ENCODE results near the gene DNAI4. TPM values are rescaled to one million over a fixed set of nuclear protein-coding genes. Genes with fewer than 3 reads are reported as not detected.
"Not testable (repeated sequence)": the region's sequence is repeated elsewhere in the genome, so short reads cannot be mapped to it uniquely, and the experiment has no call there.

The DNAI4 gene
- total and polyA plus RNA-seq, 12 donors: 1.6 to 9.0 (median 4.3) TPM

DNA sequence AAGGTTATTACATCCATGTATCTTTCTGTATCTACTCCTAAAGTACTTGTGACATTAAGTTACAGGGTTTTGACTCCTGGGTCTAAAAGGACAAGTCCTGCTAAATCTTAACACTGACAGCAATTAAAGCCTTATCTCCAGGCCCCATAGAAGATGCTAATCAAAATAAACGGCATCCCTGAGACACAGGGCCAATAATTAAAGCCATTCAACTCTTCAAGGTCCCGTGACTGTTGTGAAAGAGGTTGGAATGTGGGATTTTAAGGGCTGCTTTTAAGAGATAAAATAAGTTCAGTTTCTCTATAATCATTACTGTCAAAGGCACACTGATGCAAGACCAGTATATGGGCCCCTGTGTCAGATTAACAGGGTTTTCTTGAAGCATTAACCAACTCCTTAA lies 8.3 kb downstream of the DNAI4 start:
- Histone ChIP-seq H3K4me3 (no peak overlapping the region), H3K9me3 (replicated peaks in 1 of 3) (no peaks in the 10 kb centered on the region), H3K27ac (no peak overlapping the region), H3K36me3 (replicated peaks in 1 of 2) (no peaks in the 10 kb centered on the region), H3K4me1 (replicated peaks in 1 of 2) (peaks cover 0 to 14% of the 10 kb centered on the region in 2 donors), H3K27me3 (no peaks in the 10 kb centered on the region)
- WGBS, 4 donors: 21 to 26% (median 24%) methylated on average over 2 of the region's 2 CpGs
- TF ChIP-seq, protein P1, sequence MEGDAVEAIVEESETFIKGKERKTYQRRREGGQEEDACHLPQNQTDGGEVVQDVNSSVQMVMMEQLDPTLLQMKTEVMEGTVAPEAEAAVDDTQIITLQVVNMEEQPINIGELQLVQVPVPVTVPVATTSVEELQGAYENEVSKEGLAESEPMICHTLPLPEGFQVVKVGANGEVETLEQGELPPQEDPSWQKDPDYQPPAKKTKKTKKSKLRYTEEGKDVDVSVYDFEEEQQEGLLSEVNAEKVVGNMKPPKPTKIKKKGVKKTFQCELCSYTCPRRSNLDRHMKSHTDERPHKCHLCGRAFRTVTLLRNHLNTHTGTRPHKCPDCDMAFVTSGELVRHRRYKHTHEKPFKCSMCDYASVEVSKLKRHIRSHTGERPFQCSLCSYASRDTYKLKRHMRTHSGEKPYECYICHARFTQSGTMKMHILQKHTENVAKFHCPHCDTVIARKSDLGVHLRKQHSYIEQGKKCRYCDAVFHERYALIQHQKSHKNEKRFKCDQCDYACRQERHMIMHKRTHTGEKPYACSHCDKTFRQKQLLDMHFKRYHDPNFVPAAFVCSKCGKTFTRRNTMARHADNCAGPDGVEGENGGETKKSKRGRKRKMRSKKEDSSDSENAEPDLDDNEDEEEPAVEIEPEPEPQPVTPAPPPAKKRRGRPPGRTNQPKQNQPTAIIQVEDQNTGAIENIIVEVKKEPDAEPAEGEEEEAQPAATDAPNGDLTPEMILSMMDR (IDR thresholded peaks at IDR 0.05): no peak
- TF ChIP-seq POLR2A (IDR thresholded peaks at IDR 0.05): no peak
- intact Hi-C loops (cut with DNase I): loop anchor here in 1 of 2 donors (10.0 kb wide), 1 partner anchor 142 kb away; no protein-coding TSS in a partner anchor
- peak in 1 of 7 donors; percentile 40 for DNase-seq

DNA sequence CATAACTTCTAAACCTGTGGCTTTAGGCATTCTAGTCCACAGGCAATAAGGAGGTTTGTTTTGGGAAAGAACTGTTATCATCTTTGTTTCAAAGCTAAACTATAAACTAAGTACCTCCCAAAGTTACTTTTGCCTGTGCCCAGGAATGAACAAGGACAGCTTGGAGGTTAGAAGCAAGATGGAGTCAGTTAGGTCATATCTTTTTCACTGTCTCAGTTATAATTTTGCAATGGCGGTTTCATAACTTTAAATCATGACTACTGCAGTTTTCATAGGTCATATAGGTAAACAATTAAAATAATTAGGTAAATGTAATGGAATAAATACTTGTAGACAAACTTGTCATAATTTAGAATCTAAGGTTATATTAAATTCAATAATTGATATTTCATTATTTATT lies 9.5 kb downstream of the DNAI4 start:
- H3K4me3 ChIP-seq: not testable (repeated sequence)

DNA sequence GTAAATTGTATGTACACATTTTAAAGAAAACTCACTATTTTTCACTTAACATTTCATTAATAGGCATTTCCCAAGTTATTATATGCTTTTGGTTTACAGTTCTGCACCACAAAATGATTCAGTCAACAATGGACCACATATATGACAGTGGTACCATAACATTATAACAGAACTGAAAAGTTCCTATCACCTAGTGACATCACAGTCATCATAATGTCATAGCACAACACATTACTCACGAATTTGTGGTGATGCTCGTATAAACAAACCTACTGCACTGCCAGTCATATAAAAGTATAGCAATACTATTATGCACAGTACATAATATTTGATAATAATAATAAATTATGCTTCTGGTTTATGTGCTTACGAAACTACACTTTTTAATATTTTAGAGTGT lies 30.9 kb downstream of the DNAI4 start:
- WGBS, 4 donors: 89 to 93% (median 92%) methylated on average over 3 of the region's 3 CpGs

More for the DNA sequence above, 9.5 kb downstream of the DNAI4 start:
- not testable (repeated sequence) for DNase-seq; H3K9me3 ChIP-seq (replicated peaks in 1 of 3); H3K27ac ChIP-seq; H3K4me1 ChIP-seq (replicated peaks in 1 of 2); H3K27me3 ChIP-seq; H3K36me3 ChIP-seq (replicated peaks in 1 of 2)
- intact Hi-C loops (cut with DNase I): loop anchor here in 1 of 2 donors (10.0 kb wide), 1 partner anchor 140 kb away; no protein-coding TSS in a partner anchor
- 93 to 100% (median 98%) methylated on average over 1 of the region's 1 CpG for WGBS, 4 donors

DNA sequence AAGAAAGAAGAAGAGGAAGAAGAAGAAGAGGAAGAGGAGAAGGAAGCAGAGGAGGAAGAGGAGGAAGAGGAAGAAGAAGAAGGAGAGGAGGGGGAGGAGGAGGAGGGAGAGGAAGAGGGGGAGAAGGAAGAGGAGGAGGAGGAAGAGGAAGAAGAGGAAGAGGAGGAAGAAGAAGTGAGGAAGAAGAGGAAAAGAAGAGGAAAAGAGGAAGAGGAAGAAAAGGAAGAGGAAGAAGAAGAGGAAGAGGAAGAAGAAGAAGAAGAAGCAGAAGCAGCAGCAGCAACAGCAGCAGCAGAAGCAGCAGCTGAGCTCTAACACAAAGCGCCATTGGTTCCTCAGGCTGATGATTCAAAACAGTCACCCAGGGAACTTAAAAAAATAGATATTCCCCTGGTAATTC lies 34.0 kb downstream of the DNAI4 start:
- Histone ChIP-seq H3K9me3 (replicated peaks in 1 of 3) (no peaks in the 10 kb centered on the region), H3K36me3 (replicated peaks in 1 of 2) (no peaks in the 10 kb centered on the region), H3K4me3 (no peak overlapping the region), H3K27me3 (no peaks in the 10 kb centered on the region), H3K4me1 (replicated peaks in 1 of 2) (no peaks in the 10 kb centered on the region), H3K27ac (no peak overlapping the region)
- no peak for TF ChIP-seq POLR2A (IDR thresholded peaks at IDR 0.05)
- TF ChIP-seq, protein P1 (IDR thresholded peaks at IDR 0.05): no peak
- 93 to 100% (median 96%) methylated on average over 1 of the region's 1 CpG for WGBS, 4 donors
- intact Hi-C loops (cut with DNase I): no loop called here
- no peak for DNase-seq

More for the DNA sequence above, 30.9 kb downstream of the DNAI4 start:
- Histone ChIP-seq H3K4me3 (no peak overlapping the region), H3K36me3 (replicated peaks in 1 of 2) (no peaks in the 10 kb centered on the region), H3K9me3 (replicated peaks in 1 of 3) (no peaks in the 10 kb centered on the region), H3K4me1 (replicated peaks in 1 of 2) (no peaks in the 10 kb centered on the region), H3K27ac (no peak overlapping the region), H3K27me3 (no peaks in the 10 kb centered on the region)
- no peak for DNase-seq
- TF ChIP-seq, protein P1 (IDR thresholded peaks at IDR 0.05): no peak
- no peak for TF ChIP-seq POLR2A (IDR thresholded peaks at IDR 0.05)
- intact Hi-C loops (cut with DNase I): no loop called here

DNA sequence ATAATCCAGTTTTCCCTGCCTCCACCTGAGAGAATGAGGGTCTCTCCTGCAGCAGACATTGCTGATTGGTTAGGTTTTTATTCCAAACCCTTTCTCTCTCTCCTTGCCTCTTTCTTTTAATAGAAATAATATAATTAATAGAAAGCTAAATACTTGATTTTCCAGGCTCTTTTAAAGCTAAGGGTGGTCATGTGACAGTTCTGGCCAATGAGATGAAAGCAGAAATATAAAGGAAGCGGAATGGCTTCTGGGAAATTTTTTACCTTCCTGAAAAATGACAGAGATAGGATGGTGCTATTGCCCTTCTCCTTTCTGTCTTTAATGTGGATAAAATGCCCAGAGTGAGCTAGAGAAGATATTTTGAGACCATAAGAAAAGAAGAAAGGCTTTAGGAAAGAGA lies 35.6 kb downstream of the DNAI4 start:
- Histone ChIP-seq H3K9me3 (replicated peaks in 1 of 3) (no peaks in the 10 kb centered on the region), H3K4me3 (no peak overlapping the region), H3K4me1 (replicated peaks in 1 of 2) (no peaks in the 10 kb centered on the region), H3K27ac (no peak overlapping the region), H3K27me3 (no peaks in the 10 kb centered on the region), H3K36me3 (replicated peaks in 1 of 2) (no peaks in the 10 kb centered on the region)
- no peak for DNase-seq
- WGBS, 4 donors: 97 to 98% (median 98%) methylated on average over 1 of the region's 1 CpG
- TF ChIP-seq, protein P1 (IDR thresholded peaks at IDR 0.05): no peak
- no peak for TF ChIP-seq POLR2A (IDR thresholded peaks at IDR 0.05)
- intact Hi-C loops (cut with DNase I): no loop called here
